DOHH2 (cell line): ENCODE results near the gene HMX1.

Experiments
- CTCF ChIP-seq: fragments of 200-600 bp; sonication (generic); IDR thresholded peaks from one replicate; pipeline ENCODE4 v1.5.1; 2014; ENCODE audit warnings: antibody characterized with exemption, mild to moderate bottlenecking, low read depth, low read length; ENCODE audit not compliant: poor library complexity, severe bottlenecking
- EZH2phosphoT487 ChIP-seq: fragments of 200-600 bp; sonication (generic); IDR thresholded peaks from 2 replicates; pipeline ENCODE4 v1.6.1; 2017; ENCODE audit warnings: borderline replicate concordance, mild to moderate bottlenecking, antibody characterized with exemption, low read length, moderate library complexity, mixed read lengths

DNA sequence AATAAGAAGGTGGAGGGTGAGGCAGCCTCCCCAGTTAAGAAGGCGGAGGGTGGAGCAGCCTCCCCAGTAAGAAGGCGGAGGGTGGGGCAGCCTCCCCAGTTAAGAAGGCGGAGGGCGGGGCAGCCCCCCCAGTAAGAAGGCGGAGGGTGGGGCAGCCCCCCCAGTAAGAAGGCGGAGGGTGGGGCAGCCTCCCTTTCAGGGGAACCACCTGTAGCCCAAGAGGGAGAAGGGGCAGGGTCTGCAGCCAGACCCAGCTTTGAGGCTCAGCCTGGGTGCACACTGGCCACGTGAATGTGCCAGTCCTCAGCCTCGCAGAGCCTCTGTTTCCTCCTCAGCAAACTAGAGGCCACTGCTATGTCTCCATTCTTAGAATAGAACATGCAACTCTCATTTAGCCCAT is 52.6 kb downstream of the HMX1 start:
- TF ChIP-seq CTCF = no peak
- TF ChIP-seq EZH2phosphoT487 = no peak
